Erythroblast (primary cell): Measurements from ENCODE around the gene SIAE.

Experiments used
- GATA1 ChIP-seq: IDR thresholded peaks from 2 replicates; pipeline ENCODE4 v1.6.1; 2011; ENCODE audit warnings: low read depth, mild to moderate bottlenecking, control low read depth, low read length, moderate library complexity
- POLR2A ChIP-seq: IDR thresholded peaks from 2 replicates; pipeline ENCODE4 v1.6.1; 2011; ENCODE audit warnings: mild to moderate bottlenecking, low read length

DNA sequence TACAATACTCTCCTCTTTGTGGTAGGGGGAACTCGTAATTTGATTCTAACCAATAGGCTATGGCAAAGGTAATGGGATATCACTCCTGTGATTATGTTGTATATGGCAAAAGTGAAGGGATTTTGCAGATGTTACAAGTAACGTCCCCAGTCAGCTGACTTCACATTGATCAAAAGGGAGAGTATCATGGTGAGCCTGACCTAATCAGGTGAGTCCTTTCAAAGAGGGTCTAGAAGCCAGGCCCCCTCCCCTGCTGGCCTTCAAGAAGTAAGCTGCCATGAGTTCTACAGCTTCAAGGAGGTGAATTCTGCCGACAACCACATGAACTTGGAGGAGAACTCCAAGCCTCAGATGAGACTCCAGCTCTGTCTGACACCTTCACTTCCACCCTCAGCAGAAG lies 30.9 kb downstream of the SIAE start:
- no peak for TF ChIP-seq POLR2A
- no peak for TF ChIP-seq GATA1
